Astrocyte (in vitro differentiated cells and primary cell): ENCODE measurements around the gene TBCC.

Experiments used
- EZH2 ChIP-seq: IDR thresholded peaks from 2 replicates; pipeline ENCODE4 v1.6.1; 2012; ENCODE audit warnings: mild to moderate bottlenecking, low read length, inconsistent platforms; ENCODE audit not compliant: insufficient read depth
- TF ChIP-seq, protein P1 (sequence below): IDR thresholded peaks from 2 replicates; pipeline ENCODE4 v1.5.1; 2011; ENCODE audit warnings: low read depth, mild to moderate bottlenecking, inconsistent platforms, low read length, moderate library complexity; ENCODE audit not compliant: insufficient read depth

GRCh38 chr6:42711930-42712329, 34.0 kb downstream of the TBCC start:
- TF ChIP-seq EZH2 = no peak
- TF ChIP-seq, protein P1, sequence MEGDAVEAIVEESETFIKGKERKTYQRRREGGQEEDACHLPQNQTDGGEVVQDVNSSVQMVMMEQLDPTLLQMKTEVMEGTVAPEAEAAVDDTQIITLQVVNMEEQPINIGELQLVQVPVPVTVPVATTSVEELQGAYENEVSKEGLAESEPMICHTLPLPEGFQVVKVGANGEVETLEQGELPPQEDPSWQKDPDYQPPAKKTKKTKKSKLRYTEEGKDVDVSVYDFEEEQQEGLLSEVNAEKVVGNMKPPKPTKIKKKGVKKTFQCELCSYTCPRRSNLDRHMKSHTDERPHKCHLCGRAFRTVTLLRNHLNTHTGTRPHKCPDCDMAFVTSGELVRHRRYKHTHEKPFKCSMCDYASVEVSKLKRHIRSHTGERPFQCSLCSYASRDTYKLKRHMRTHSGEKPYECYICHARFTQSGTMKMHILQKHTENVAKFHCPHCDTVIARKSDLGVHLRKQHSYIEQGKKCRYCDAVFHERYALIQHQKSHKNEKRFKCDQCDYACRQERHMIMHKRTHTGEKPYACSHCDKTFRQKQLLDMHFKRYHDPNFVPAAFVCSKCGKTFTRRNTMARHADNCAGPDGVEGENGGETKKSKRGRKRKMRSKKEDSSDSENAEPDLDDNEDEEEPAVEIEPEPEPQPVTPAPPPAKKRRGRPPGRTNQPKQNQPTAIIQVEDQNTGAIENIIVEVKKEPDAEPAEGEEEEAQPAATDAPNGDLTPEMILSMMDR = no peak
